DND-41 (cell line): ENCODE data around the gene SNTG2.

Experiments used
- ATAC-seq: fragments of 200-7000 bp; cut with Tn5 transposase; 3 replicates; pipeline ENCODE4 v1.9.1; 2021; ENCODE audit warnings: low read depth; ENCODE audit not compliant: insufficient read depth
- DNase-seq: peaks from one replicate; pipeline ENCODE4 v3.0.0-alpha.2; 2020
- H2AFZ ChIP-seq: 2 replicates; pipeline ENCODE4 v1.6.0; 2012; ENCODE audit warnings: low read depth, low read length
- H3K27ac ChIP-seq: 2 replicates; pipeline ENCODE4 v1.5.1; 2012; ENCODE audit warnings: low read length, inconsistent platforms
- H3K27me3 ChIP-seq: fragments of 200-600 bp; sonication (generic); 2 replicates; pipeline ENCODE4 v1.6.0; 2012; ENCODE audit warnings: low read length, mild to moderate bottlenecking, inconsistent platforms; ENCODE audit not compliant: insufficient read depth, poor library complexity
- H3K36me3 ChIP-seq: 2 replicates; pipeline ENCODE4 v1.5.1; 2012; ENCODE audit warnings: low read length, inconsistent platforms; ENCODE audit not compliant: insufficient read depth
- H3K4me1 ChIP-seq: 2 replicates; pipeline ENCODE4 v1.5.1; 2012; ENCODE audit warnings: mild to moderate bottlenecking, low read length; ENCODE audit not compliant: insufficient read depth
- H3K4me2 ChIP-seq: 2 replicates; pipeline ENCODE4 v1.6.0; 2012; ENCODE audit warnings: mild to moderate bottlenecking, moderate library complexity, low read length, inconsistent platforms; ENCODE audit not compliant: insufficient read depth
- H3K4me3 ChIP-seq, 2 experiments: fragments of 200-600 bp in 1 of 2; shearing (Covaris generic) in 1 of 2; 2 replicates each; pipeline ENCODE4 v1.5.1; 2012 to 2016; ENCODE audit warnings: inconsistent platforms in 2 of 2, low read length in 2 of 2, mild to moderate bottlenecking in 2 of 2, low read depth in 1 of 2, moderate library complexity in 1 of 2
- H3K79me2 ChIP-seq: 2 replicates; pipeline ENCODE4 v1.6.0; 2012; ENCODE audit warnings: low read length, inconsistent platforms; ENCODE audit not compliant: insufficient read depth
- H3K9ac ChIP-seq: 2 replicates; pipeline ENCODE4 v1.6.0; 2012; ENCODE audit warnings: low read depth, mild to moderate bottlenecking, inconsistent platforms, low read length, moderate library complexity
- H3K9me3 ChIP-seq: 2 replicates; pipeline ENCODE4 v1.5.1; 2012; ENCODE audit warnings: low read length, moderate library complexity, mild to moderate bottlenecking, inconsistent platforms; ENCODE audit not compliant: insufficient read depth, severe bottlenecking
- H4K20me1 ChIP-seq: 2 replicates; pipeline ENCODE4 v1.6.0; 2012; ENCODE audit warnings: low read length; ENCODE audit not compliant: insufficient read depth
- CTCF ChIP-seq: IDR thresholded peaks from 2 replicates; pipeline ENCODE4 v1.5.1; 2012; ENCODE audit warnings: borderline replicate concordance, low read length, moderate library complexity, mild to moderate bottlenecking; ENCODE audit not compliant: poor library complexity, severe bottlenecking; ENCODE audit errors: extremely low read depth
- EZH2 ChIP-seq: IDR thresholded peaks from 3 replicates; pipeline ENCODE4 v1.6.1; 2012; ENCODE audit warnings: borderline replicate concordance, low read depth, mild to moderate bottlenecking, moderate library complexity, low read length, inconsistent platforms; ENCODE audit not compliant: severe bottlenecking

The SNTG2 gene

DNA sequence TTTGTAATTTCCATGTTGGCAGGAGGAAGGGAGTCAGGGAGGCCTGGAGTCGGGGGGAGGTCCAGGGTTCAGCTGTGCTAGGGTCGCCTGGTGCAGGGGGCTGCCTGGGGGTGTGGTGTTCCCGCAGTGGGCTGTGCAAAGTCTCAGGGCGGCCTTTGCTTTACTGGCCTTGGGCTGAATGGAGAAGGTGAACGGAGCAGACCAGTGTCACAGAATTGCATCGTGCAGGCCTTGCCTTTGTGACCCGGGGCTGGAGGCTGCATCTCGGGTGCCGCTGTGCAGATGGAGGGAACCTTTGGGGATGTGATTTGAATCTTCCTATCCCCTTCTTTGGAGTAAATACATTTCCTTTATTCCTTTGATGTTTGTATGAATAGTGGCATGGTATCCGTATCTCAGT, 8.8 kb downstream of the SNTG2 start:
- TF ChIP-seq EZH2 (no peak), CTCF (no peak)
- Histone ChIP-seq H3K27ac (no peak overlapping the region), H3K4me2 (no peak overlapping the region), H2AFZ (no peak overlapping the region), H3K27me3 (no peaks in the 10 kb centered on the region), H3K4me1 (peaks cover 3% of the 10 kb centered on the region), H4K20me1 (peaks cover 11% of the 10 kb centered on the region; the same call in 1 of the 2 replicates), H3K9me3 (no peaks in the 10 kb centered on the region), H3K9ac (no peak overlapping the region), H3K4me3 (no peak overlapping the region), H3K79me2 (peaks cover 40% of the 10 kb centered on the region), H3K36me3 (no peaks in the 10 kb centered on the region)
- no peak for DNase-seq
- no peak for ATAC-seq

GRCh38 chr2:960061-960736, 9.6 kb downstream of the SNTG2 start:
- Histone ChIP-seq H3K27me3 (no peaks in the 10 kb centered on the region), H3K36me3 (no peaks in the 10 kb centered on the region), H3K9me3 (no peaks in the 10 kb centered on the region), H3K27ac (no peak overlapping the region), H3K79me2 (peaks cover 39% of the 10 kb centered on the region), H3K4me3 (no peak overlapping the region), H2AFZ (no peak overlapping the region), H3K4me1 (no peaks in the 10 kb centered on the region; the same call in 1 of the 2 replicates), H4K20me1 (peaks cover 11% of the 10 kb centered on the region; the same call in 1 of the 2 replicates), H3K9ac (no peak overlapping the region), H3K4me2 (no peak overlapping the region)
- DNase-seq (no peak), ATAC-seq (no peak)
- TF ChIP-seq CTCF (no peak), EZH2 (no peak)

GRCh38 chr2:961786-962185, 11.1 kb downstream of the SNTG2 start:
- Histone ChIP-seq H2AFZ (no peak overlapping the region), H3K9ac (no peak overlapping the region), H3K27ac (no peak overlapping the region), H3K36me3 (no peaks in the 10 kb centered on the region), H3K27me3 (no peaks in the 10 kb centered on the region), H3K4me1 (no peaks in the 10 kb centered on the region), H4K20me1 (peaks cover 11% of the 10 kb centered on the region), H3K4me3 (no peak overlapping the region), H3K9me3 (no peaks in the 10 kb centered on the region), H3K4me2 (no peak overlapping the region), H3K79me2 (peaks cover 41% of the 10 kb centered on the region)
- no peak for TF ChIP-seq EZH2
- no peak for DNase-seq
- peak; percentile 44; the same call in 1 of the 3 replicates for ATAC-seq

- Histone ChIP-seq H3K9me3 (peaks cover 2% of the 10 kb centered on the region), H3K9ac (no peak overlapping the region), H3K27ac (no peak overlapping the region), H3K4me2 (no peak overlapping the region), H3K4me1 (no peaks in the 10 kb centered on the region), H3K4me3 (no peak overlapping the region), H3K27me3 (no peaks in the 10 kb centered on the region), H3K36me3 (no peaks in the 10 kb centered on the region), H2AFZ (no peak overlapping the region), H4K20me1 (peaks cover 3% of the 10 kb centered on the region), H3K79me2 (peaks cover 35% of the 10 kb centered on the region)
- TF ChIP-seq EZH2, result no peak
- no peak for TF ChIP-seq CTCF
- ATAC-seq (no peak), DNase-seq (no peak)
Measured at GRCh38 chr2:963876-964275, 13.2 kb downstream of the SNTG2 start.
